ENCODE measurements around the gene POLR2C. TPM values are rescaled to one million over a fixed set of nuclear protein-coding genes. Genes with fewer than 3 reads are reported as not detected.

Gene POLR2C
- total RNA-seq, 1 donor from 2014 or later, result 69.6 TPM

DNA sequence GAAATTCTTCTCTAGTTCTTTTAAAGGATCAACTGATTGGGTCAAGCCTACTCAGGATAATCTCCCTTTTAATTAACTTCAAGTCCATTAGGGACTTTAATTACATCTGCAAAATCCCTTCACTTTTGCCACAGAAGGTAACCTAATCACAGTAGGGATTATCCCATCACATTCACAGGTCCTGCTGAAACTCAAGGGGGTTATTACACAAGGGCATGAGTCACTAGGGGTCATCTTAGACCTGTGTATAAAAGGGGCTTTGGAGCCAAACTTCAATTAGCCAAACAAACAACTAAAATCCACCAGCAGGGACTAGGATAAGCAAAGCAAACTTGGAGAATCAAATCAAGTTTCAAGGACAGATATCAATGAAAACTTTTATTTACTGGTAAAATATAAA lies 34.7 kb upstream of the POLR2C start:
- Mint-ChIP-seq H3K4me3 (ENCODE audit: low read depth) (no peak overlapping the region), H3K9me3 (ENCODE audit: low read depth) (no peaks in the 10 kb centered on the region), H3K36me3 (ENCODE audit: insufficient read depth) (peaks cover 24% of the 10 kb centered on the region), H3K27me3 (no peaks in the 10 kb centered on the region), H3K27ac (peak overlapping the region; percentile 42), H3K4me1 (ENCODE audit: low read depth) (no peaks in the 10 kb centered on the region)
- TF ChIP-seq, protein P1, sequence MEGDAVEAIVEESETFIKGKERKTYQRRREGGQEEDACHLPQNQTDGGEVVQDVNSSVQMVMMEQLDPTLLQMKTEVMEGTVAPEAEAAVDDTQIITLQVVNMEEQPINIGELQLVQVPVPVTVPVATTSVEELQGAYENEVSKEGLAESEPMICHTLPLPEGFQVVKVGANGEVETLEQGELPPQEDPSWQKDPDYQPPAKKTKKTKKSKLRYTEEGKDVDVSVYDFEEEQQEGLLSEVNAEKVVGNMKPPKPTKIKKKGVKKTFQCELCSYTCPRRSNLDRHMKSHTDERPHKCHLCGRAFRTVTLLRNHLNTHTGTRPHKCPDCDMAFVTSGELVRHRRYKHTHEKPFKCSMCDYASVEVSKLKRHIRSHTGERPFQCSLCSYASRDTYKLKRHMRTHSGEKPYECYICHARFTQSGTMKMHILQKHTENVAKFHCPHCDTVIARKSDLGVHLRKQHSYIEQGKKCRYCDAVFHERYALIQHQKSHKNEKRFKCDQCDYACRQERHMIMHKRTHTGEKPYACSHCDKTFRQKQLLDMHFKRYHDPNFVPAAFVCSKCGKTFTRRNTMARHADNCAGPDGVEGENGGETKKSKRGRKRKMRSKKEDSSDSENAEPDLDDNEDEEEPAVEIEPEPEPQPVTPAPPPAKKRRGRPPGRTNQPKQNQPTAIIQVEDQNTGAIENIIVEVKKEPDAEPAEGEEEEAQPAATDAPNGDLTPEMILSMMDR (IDR thresholded peaks at IDR 0.05; ENCODE audit: unreplicated experiment), result no peak
- DNase-seq (ENCODE audit: low spot score, unreplicated experiment), result no peak

GRCh38 chr16:57430955-57431354 lies 31.5 kb upstream of the POLR2C start:
- TF ChIP-seq, protein P1 (IDR thresholded peaks at IDR 0.05; ENCODE audit: unreplicated experiment), result no peak
- no peaks in the 10 kb centered on the region for H3K9me3 Mint-ChIP-seq (ENCODE audit: low read depth)
- H3K4me1 Mint-ChIP-seq (ENCODE audit: low read depth), result no peaks in the 10 kb centered on the region
- H3K27ac Mint-ChIP-seq, result no peak overlapping the region
- H3K36me3 Mint-ChIP-seq (ENCODE audit: insufficient read depth), result peaks cover 35% of the 10 kb centered on the region
- H3K27me3 Mint-ChIP-seq, result no peaks in the 10 kb centered on the region
- no peak overlapping the region for H3K4me3 Mint-ChIP-seq (ENCODE audit: low read depth)
- no peak for DNase-seq (ENCODE audit: low spot score, unreplicated experiment)

DNA sequence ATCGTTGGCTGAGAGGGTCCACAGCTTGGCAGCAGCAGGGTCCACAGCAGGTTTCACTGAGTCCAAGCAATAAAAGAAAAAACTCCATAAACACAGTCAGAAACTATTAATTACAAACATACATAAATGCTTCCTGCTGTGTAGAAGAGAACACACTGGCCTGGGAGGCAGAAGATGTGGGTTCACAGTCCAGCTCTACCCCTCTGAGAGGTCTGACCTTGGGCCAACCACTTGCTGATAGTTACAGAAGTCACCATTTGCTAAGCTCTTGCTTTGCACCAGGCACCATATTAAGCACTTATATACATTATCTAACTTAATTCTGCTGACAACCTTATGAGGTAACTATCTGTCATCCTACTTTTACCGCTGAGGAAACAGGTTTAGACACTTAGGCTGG lies 30.0 kb upstream of the POLR2C start:
- no peak for DNase-seq (ENCODE audit: low spot score, unreplicated experiment)
- H3K4me1 Mint-ChIP-seq (ENCODE audit: low read depth), result no peaks in the 10 kb centered on the region
- H3K27me3 Mint-ChIP-seq, result no peaks in the 10 kb centered on the region
- H3K9me3 Mint-ChIP-seq (ENCODE audit: low read depth), result no peaks in the 10 kb centered on the region
- peaks cover 35% of the 10 kb centered on the region for H3K36me3 Mint-ChIP-seq (ENCODE audit: insufficient read depth)
- TF ChIP-seq, protein P1 (IDR thresholded peaks at IDR 0.05; ENCODE audit: unreplicated experiment), result no peak
- H3K27ac Mint-ChIP-seq, result no peak overlapping the region
- no peak overlapping the region for H3K4me3 Mint-ChIP-seq (ENCODE audit: low read depth)

GRCh38 chr16:57432989-57433388 lies 29.5 kb upstream of the POLR2C start:
- DNase-seq (ENCODE audit: low spot score, unreplicated experiment), result no peak
- H3K4me3 Mint-ChIP-seq (ENCODE audit: low read depth), result no peak overlapping the region
- no peak overlapping the region for H3K27ac Mint-ChIP-seq
- no peaks in the 10 kb centered on the region for H3K27me3 Mint-ChIP-seq
- TF ChIP-seq, protein P1 (IDR thresholded peaks at IDR 0.05; ENCODE audit: unreplicated experiment), result no peak
- no peaks in the 10 kb centered on the region for H3K9me3 Mint-ChIP-seq (ENCODE audit: low read depth)
- no peaks in the 10 kb centered on the region for H3K4me1 Mint-ChIP-seq (ENCODE audit: low read depth)
- peaks cover 32% of the 10 kb centered on the region for H3K36me3 Mint-ChIP-seq (ENCODE audit: insufficient read depth)

- Mint-ChIP-seq H3K36me3 (ENCODE audit: insufficient read depth) (peaks cover 30% of the 10 kb centered on the region), H3K4me1 (ENCODE audit: low read depth) (no peaks in the 10 kb centered on the region)
These were observed 28.5 kb upstream of the POLR2C start for GRCh38 chr16:57434003-57434402.

More at GRCh38 chr16:57434003-57434402, 28.5 kb upstream of the POLR2C start:
- Mint-ChIP-seq H3K9me3 (ENCODE audit: low read depth) (no peaks in the 10 kb centered on the region), H3K4me3 (ENCODE audit: low read depth) (no peak overlapping the region), H3K27me3 (no peaks in the 10 kb centered on the region), H3K27ac (no peak overlapping the region)
- TF ChIP-seq, protein P1 (IDR thresholded peaks at IDR 0.05; ENCODE audit: unreplicated experiment), result no peak
- DNase-seq (ENCODE audit: low spot score, unreplicated experiment), result no peak

Measured in progenitor cell of endocrine pancreas (in vitro differentiated cells).